ENCODE data around the gene KLHL36. TPM values are rescaled to one million over a fixed set of nuclear protein-coding genes. Genes with fewer than 3 reads are reported as not detected.

The KLHL36 gene
- total RNA-seq, 4 donors from 2014 or later: 49.0 to 73.0 (median 65.8) TPM

- 82 to 83% methylated on average over 9 of the region's 9 CpGs for WGBS, 2 donors
- intact Hi-C loops (cut with DNase I; ENCODE audit: low total_unique reads): no loop called here
- no peak for TF ChIP-seq POLR2A (IDR thresholded peaks at IDR 0.05)
- TF ChIP-seq, protein P1, sequence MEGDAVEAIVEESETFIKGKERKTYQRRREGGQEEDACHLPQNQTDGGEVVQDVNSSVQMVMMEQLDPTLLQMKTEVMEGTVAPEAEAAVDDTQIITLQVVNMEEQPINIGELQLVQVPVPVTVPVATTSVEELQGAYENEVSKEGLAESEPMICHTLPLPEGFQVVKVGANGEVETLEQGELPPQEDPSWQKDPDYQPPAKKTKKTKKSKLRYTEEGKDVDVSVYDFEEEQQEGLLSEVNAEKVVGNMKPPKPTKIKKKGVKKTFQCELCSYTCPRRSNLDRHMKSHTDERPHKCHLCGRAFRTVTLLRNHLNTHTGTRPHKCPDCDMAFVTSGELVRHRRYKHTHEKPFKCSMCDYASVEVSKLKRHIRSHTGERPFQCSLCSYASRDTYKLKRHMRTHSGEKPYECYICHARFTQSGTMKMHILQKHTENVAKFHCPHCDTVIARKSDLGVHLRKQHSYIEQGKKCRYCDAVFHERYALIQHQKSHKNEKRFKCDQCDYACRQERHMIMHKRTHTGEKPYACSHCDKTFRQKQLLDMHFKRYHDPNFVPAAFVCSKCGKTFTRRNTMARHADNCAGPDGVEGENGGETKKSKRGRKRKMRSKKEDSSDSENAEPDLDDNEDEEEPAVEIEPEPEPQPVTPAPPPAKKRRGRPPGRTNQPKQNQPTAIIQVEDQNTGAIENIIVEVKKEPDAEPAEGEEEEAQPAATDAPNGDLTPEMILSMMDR (IDR thresholded peaks at IDR 0.05): no peak
- no peak overlapping the region for H3K4me3 ChIP-seq (ENCODE audit: low read depth, poor library complexity, severe bottlenecking)
- no peak for DNase-seq (ENCODE audit: low spot score in 2 of 2)
Measured at GRCh38 chr16:84604477-84605013, 43.8 kb upstream of the KLHL36 start.

DNA sequence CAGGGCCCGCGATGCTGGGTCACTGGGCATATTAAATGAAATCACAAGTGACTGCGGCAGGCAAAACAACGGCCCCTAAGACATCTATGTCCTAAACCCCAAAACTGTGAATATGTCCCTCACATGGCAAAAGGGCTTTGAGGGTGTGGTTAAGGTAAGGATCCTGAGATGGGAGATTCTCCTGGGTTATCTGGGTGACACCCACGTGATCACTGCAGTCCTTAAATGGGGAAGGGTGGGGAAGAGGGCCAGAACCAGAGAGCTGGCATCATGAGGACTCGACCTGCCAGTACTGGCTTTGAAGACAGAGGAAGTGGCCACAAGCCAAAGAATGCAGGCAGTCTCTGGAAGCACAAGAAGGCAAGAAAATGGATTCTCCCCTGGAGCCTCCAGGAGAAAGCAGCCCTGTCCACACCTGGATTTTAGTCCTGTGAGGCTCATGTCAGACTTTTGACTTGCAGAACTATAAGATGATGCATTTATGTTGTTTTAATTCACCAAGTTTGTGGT, 42.9 kb upstream of the KLHL36 start:
- no peak overlapping the region for H3K4me3 ChIP-seq (ENCODE audit: low read depth, poor library complexity, severe bottlenecking)
- TF ChIP-seq, protein P1 (IDR thresholded peaks at IDR 0.05): no peak
- TF ChIP-seq POLR2A (IDR thresholded peaks at IDR 0.05): no peak
- no peak for DNase-seq (ENCODE audit: low spot score in 2 of 2)
- intact Hi-C loops (cut with DNase I; ENCODE audit: low total_unique reads): no loop called here
- WGBS, 2 donors: 82 to 86% methylated on average over 6 of the region's 6 CpGs

- intact Hi-C loops (cut with DNase I; ENCODE audit: low total_unique reads): no loop called here
- DNase-seq (ENCODE audit: low spot score in 2 of 2): no peak
- 84 to 86% methylated on average over 13 to 14 of the region's 14 CpGs for WGBS, 2 donors
- H3K4me3 ChIP-seq (ENCODE audit: low read depth, poor library complexity, severe bottlenecking): no peak overlapping the region
- TF ChIP-seq POLR2A (IDR thresholded peaks at IDR 0.05): no peak
- TF ChIP-seq, protein P1 (IDR thresholded peaks at IDR 0.05): no peak
Measured at GRCh38 chr16:84606081-84606875, 42.0 kb upstream of the KLHL36 start.

- intact Hi-C loops (cut with DNase I; ENCODE audit: low total_unique reads): no loop called here
- DNase-seq (ENCODE audit: low spot score in 2 of 2): no peak
- H3K4me3 ChIP-seq (ENCODE audit: low read depth, poor library complexity, severe bottlenecking): no peak overlapping the region
- TF ChIP-seq POLR2A (IDR thresholded peaks at IDR 0.05): no peak
- TF ChIP-seq, protein P1 (IDR thresholded peaks at IDR 0.05): no peak
- WGBS, 2 donors: 91 to 94% methylated on average over 13 of the region's 13 CpGs
Measured at GRCh38 chr16:84607061-84607460, 41.2 kb upstream of the KLHL36 start.

- no peak for DNase-seq (ENCODE audit: low spot score in 2 of 2)
- TF ChIP-seq POLR2A (IDR thresholded peaks at IDR 0.05): no peak
- TF ChIP-seq, protein P1 (IDR thresholded peaks at IDR 0.05): no peak
Measured at GRCh38 chr16:84607694-84608093, 40.6 kb upstream of the KLHL36 start.

More at GRCh38 chr16:84607694-84608093, 40.6 kb upstream of the KLHL36 start:
- intact Hi-C loops (cut with DNase I; ENCODE audit: low total_unique reads): no loop called here
- 52 to 53% methylated on average over 7 of the region's 7 CpGs for WGBS, 2 donors
- no peak overlapping the region for H3K4me3 ChIP-seq (ENCODE audit: low read depth, poor library complexity, severe bottlenecking)

All from lower leg skin (tissue), 4 donors.